GM18870 (cell line): ENCODE data around the gene SPON1.
"Not testable (repeated sequence)": the region's sequence is repeated elsewhere in the genome, so short reads cannot be mapped to it uniquely, and the experiment has no call there.

ENCODE experiments used
- ATAC-seq: cut with Tn5 transposase; IDR thresholded peaks from one replicate; pipeline ENCODE4 v1.9.1; 2021; ENCODE audit warnings: moderate library complexity; ENCODE audit not compliant: unreplicated experiment

The SPON1 gene

GRCh38 chr11:14232652-14233051, 270.1 kb downstream of the SPON1 start:
- ATAC-seq, result no peak

- no peak for ATAC-seq
Measured at GRCh38 chr11:14234446-14234845, 271.9 kb downstream of the SPON1 start.

- no peak for ATAC-seq
Measured at GRCh38 chr11:14235701-14236100, 273.2 kb downstream of the SPON1 start.

GRCh38 chr11:14237444-14237961, 275.0 kb downstream of the SPON1 start:
- peak; percentile 91 for ATAC-seq

GRCh38 chr11:14240221-14240620, 277.7 kb downstream of the SPON1 start:
- ATAC-seq, result no peak

GRCh38 chr11:14240951-14241350, 278.4 kb downstream of the SPON1 start:
- no peak for ATAC-seq

- no peak for ATAC-seq
Measured at GRCh38 chr11:14242187-14242586, 279.7 kb downstream of the SPON1 start.

GRCh38 chr11:14242733-14243132, 280.2 kb downstream of the SPON1 start:
- no peak for ATAC-seq

GRCh38 chr11:14244926-14245325, 282.4 kb downstream of the SPON1 start:
- ATAC-seq, result no peak

GRCh38 chr11:14245444-14245843, 282.9 kb downstream of the SPON1 start:
- no peak for ATAC-seq

- ATAC-seq, result no peak
Measured at GRCh38 chr11:14248580-14248981, 286.1 kb downstream of the SPON1 start.

- ATAC-seq, result no peak
Measured at GRCh38 chr11:14249121-14249963, 286.8 kb downstream of the SPON1 start.

- ATAC-seq, result no peak
Measured at GRCh38 chr11:14251754-14252153, 289.2 kb downstream of the SPON1 start.

GRCh38 chr11:14252501-14252900, 290.0 kb downstream of the SPON1 start:
- ATAC-seq, result not testable (repeated sequence)

GRCh38 chr11:14253421-14253820, 290.9 kb downstream of the SPON1 start:
- no peak for ATAC-seq

- ATAC-seq, result no peak
Measured at GRCh38 chr11:14253840-14254239, 291.3 kb downstream of the SPON1 start.

GRCh38 chr11:14254533-14255237, 292.2 kb downstream of the SPON1 start:
- ATAC-seq, result no peak

GRCh38 chr11:14255238-14255534, 292.7 kb downstream of the SPON1 start:
- no peak for ATAC-seq

GRCh38 chr11:14258221-14258935, 295.9 kb downstream of the SPON1 start:
- ATAC-seq, result no peak

GRCh38 chr11:14259186-14259784, 296.8 kb downstream of the SPON1 start:
- ATAC-seq, result no peak

GRCh38 chr11:14259878-14260277, 297.4 kb downstream of the SPON1 start:
- no peak for ATAC-seq
